SK-N-MC (cell line): Measurements from ENCODE around the gene GTF2H2C.
"Not testable (repeated sequence)": the region's sequence is repeated elsewhere in the genome, so short reads cannot be mapped to it uniquely, and the experiment has no call there.

ENCODE experiments used
- DNase-seq: peaks from one replicate; pipeline ENCODE4 v3.0.0-alpha.2; 2011; ENCODE audit warnings: low read depth, low spot score
- H3K27ac ChIP-seq: fragments of 200-600 bp; sonication (generic); 2 replicates; pipeline ENCODE4 v1.5.1; 2016; ENCODE audit warnings: mixed run types
- H3K36me3 ChIP-seq: fragments of 200-600 bp; sonication (generic); 2 replicates; pipeline ENCODE4 v1.6.1; 2017; ENCODE audit warnings: antibody characterized with exemption, low read length, mixed read lengths; ENCODE audit not compliant: insufficient read depth
- H3K4me3 ChIP-seq: fragments of 200-600 bp; sonication (generic); 2 replicates; pipeline ENCODE4 v1.5.1; 2016
- H3K9ac ChIP-seq: fragments of 200-600 bp; sonication (generic); 2 replicates; pipeline ENCODE4 v1.8.0; 2017; ENCODE audit warnings: mixed run types, mixed read lengths; ENCODE audit not compliant: insufficient read length
- H3K9me3 ChIP-seq: fragments of 200-600 bp; sonication (generic); 2 replicates; pipeline ENCODE4 v1.6.1; 2017; ENCODE audit warnings: low read depth, mild to moderate bottlenecking, antibody characterized with exemption, low read length, moderate library complexity, mixed read lengths

Gene GTF2H2C

GRCh38 chr5:69566172-69566571, 6.2 kb downstream of the GTF2H2C start:
- not testable (repeated sequence) for DNase-seq, H3K4me3 ChIP-seq, H3K9ac ChIP-seq, H3K9me3 ChIP-seq, H3K27ac ChIP-seq, H3K36me3 ChIP-seq

- not testable (repeated sequence) for H3K36me3 ChIP-seq, DNase-seq, H3K4me3 ChIP-seq, H3K27ac ChIP-seq, H3K9me3 ChIP-seq, H3K9ac ChIP-seq
Observed at GRCh38 chr5:69568072-69568471, 8.1 kb downstream of the GTF2H2C start.

- DNase-seq, H3K36me3 ChIP-seq, H3K27ac ChIP-seq, H3K4me3 ChIP-seq, H3K9ac ChIP-seq, H3K9me3 ChIP-seq: not testable (repeated sequence)
Observed at GRCh38 chr5:69583356-69583755, 23.4 kb downstream of the GTF2H2C start.

GRCh38 chr5:69596114-69596840, 36.3 kb downstream of the GTF2H2C start:
- H3K36me3 ChIP-seq, DNase-seq, H3K27ac ChIP-seq, H3K4me3 ChIP-seq, H3K9me3 ChIP-seq, H3K9ac ChIP-seq: not testable (repeated sequence)

DNA sequence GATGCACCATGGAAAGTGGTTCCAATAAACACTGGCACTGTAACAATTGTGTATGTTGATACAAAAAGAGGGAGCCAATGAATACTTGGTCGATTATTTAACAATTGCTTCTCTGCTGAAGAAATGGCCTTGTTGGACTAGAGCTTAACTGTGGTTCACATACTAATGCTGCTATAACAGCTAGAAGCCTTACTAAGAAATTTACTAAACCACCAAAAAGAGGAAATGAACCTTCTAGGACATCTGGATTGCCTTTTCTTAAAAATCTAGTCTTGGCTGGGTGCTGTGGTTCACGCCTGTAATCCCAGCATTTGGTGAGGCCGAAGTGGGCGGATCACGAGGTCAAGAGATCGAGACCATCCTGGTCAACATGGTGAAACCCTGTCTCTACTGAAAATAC, 42.0 kb downstream of the GTF2H2C start:
- not testable (repeated sequence) for H3K9me3 ChIP-seq, H3K27ac ChIP-seq, H3K4me3 ChIP-seq, H3K36me3 ChIP-seq, H3K9ac ChIP-seq, DNase-seq

DNA sequence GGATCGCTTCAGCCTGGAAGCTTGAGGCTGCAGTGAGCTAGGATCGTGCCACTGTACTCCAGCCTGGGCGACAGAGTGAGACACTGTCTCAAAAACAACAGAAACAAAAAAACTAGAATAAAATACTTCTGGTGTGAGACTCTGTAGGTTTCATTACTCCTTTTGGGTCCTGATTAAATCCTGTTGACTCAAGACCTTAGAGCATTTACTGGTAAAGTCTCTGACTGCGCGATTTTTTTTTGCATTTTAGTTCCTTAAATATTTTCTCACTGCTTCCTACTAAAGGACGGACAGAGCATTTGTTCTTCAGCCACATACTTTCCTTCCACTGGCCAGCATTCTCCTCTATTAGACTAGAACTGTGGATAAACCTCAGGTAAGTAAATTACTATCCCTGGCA, 46.8 kb downstream of the GTF2H2C start:
- not testable (repeated sequence) for DNase-seq, H3K36me3 ChIP-seq, H3K27ac ChIP-seq, H3K9ac ChIP-seq, H3K4me3 ChIP-seq, H3K9me3 ChIP-seq

DNA sequence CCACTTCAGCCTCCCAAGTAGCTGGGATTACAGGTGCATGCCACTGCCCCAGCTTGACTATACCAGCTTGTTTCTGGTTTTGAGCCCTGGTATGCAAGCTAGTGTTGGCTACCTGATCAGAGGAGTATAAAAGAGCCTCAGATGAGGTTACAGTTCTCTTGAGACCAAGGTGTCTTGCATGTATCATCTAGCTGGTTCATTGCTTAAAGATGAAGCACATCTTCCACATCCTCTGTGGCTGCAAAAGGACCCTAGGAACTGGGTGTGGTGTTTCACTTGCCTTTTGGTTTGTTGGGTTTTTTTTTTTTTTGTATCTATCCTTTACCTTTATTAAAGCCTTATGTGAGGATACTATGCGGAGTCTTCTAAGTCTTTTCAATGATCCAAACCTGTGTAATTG, 47.8 kb downstream of the GTF2H2C start:
- not testable (repeated sequence) for DNase-seq, H3K36me3 ChIP-seq, H3K27ac ChIP-seq, H3K9me3 ChIP-seq, H3K9ac ChIP-seq, H3K4me3 ChIP-seq

DNA sequence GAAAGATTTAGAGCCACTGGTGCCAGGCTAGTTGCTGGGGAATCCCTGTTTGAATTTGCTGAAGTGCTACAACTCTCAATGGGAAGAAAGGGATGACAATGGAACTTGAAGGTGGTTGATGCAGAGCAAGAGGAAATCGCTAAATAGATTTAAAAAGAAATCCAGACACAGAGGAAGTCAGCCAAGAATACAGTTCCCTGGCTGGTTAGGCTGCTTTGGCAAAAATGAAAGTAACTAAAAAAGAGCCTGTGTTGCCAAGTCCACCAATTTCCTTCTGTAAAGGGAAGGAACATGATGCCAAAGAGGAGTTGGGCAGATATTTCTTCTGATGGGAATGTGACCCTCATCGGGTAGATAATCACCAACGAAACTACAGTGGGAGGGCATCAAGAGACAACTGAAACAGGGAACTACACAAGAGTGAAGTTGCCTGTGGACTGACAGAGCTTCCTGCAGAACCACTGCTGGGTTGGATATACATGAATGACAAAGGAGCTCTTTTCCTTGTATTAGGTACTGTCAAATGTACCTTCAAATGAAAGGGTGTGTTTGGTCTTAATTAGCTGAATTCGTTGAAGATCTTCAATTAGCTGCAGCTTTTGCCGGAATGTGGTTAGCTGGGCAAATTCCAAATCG, 49.0 kb downstream of the GTF2H2C start:
- H3K9me3 ChIP-seq, H3K9ac ChIP-seq, H3K36me3 ChIP-seq, H3K4me3 ChIP-seq, DNase-seq, H3K27ac ChIP-seq: not testable (repeated sequence)

GRCh38 chr5:69614843-69615242, 54.9 kb downstream of the GTF2H2C start:
- not testable (repeated sequence) for H3K9me3 ChIP-seq, H3K36me3 ChIP-seq, H3K27ac ChIP-seq, H3K9ac ChIP-seq, H3K4me3 ChIP-seq, DNase-seq

GRCh38 chr5:69631879-69632278, 71.9 kb downstream of the GTF2H2C start:
- H3K9me3 ChIP-seq, H3K4me3 ChIP-seq, H3K9ac ChIP-seq, DNase-seq, H3K36me3 ChIP-seq, H3K27ac ChIP-seq: not testable (repeated sequence)
